Type B pancreatic cell (in vitro differentiated cells): Measurements from ENCODE around the gene SPTBN2. TPM values are rescaled to one million over a fixed set of nuclear protein-coding genes. Genes with fewer than 3 reads are reported as not detected.

Source experiments
- DNase-seq: peaks from one replicate; pipeline ENCODE4 v3.0.0; 2021; ENCODE audit warnings: mixed read lengths; ENCODE audit not compliant: unreplicated experiment; ENCODE audit errors: extremely low spot score
- H3K27ac Mint-ChIP-seq: 2 replicates; pipeline ENCODE4 v1.8.0; 2021; ENCODE audit warnings: mild to moderate bottlenecking, mixed read lengths
- H3K27me3 Mint-ChIP-seq: 2 replicates; pipeline ENCODE4 v1.8.0; 2021; ENCODE audit warnings: mixed read lengths
- H3K36me3 Mint-ChIP-seq: 2 replicates; pipeline ENCODE4 v1.8.0; 2021; ENCODE audit warnings: mixed read lengths
- H3K4me1 Mint-ChIP-seq: one replicate; pipeline ENCODE4 v1.8.0; 2021; ENCODE audit warnings: mixed read lengths; ENCODE audit not compliant: unreplicated experiment
- H3K4me3 Mint-ChIP-seq: 2 replicates; pipeline ENCODE4 v1.8.0; 2021; ENCODE audit warnings: mild to moderate bottlenecking, mixed read lengths
- H3K9me3 Mint-ChIP-seq: 2 replicates; pipeline ENCODE4 v1.8.0; 2021; ENCODE audit warnings: mixed read lengths
- CTCF ChIP-seq: fragments of 200-600 bp; sonication (generic); conservative IDR thresholded peaks from 2 replicates; pipeline ENCODE4 v1.5.0; 2021; ENCODE audit warnings: antibody characterized with exemption, mild to moderate bottlenecking
- total RNA-seq: library from RNA; stranded (reverse); gene quantifications from 2 replicates; pipeline ENCODE4 v1.2.1, GENCODE V29; 2021; ENCODE audit warnings: low replicate concordance

The SPTBN2 gene
- total RNA-seq, 1 donor from 2014 or later: 56.0 TPM

GRCh38 chr11:66762088-66762487, 33.1 kb upstream of the SPTBN2 start:
- no peak overlapping the region for H3K27ac Mint-ChIP-seq
- H3K27me3 Mint-ChIP-seq: no peaks in the 10 kb centered on the region
- DNase-seq: no peak
- TF ChIP-seq CTCF: no peak
- H3K4me3 Mint-ChIP-seq: no peak overlapping the region
- peaks cover 6% of the 10 kb centered on the region for H3K36me3 Mint-ChIP-seq
- no peaks in the 10 kb centered on the region for H3K9me3 Mint-ChIP-seq
- H3K4me1 Mint-ChIP-seq: no peaks in the 10 kb centered on the region

- Mint-ChIP-seq H3K9me3 (no peaks in the 10 kb centered on the region), H3K36me3 (no peaks in the 10 kb centered on the region), H3K4me3 (no peak overlapping the region), H3K27ac (no peak overlapping the region), H3K27me3 (no peaks in the 10 kb centered on the region), H3K4me1 (no peaks in the 10 kb centered on the region)
- DNase-seq: no peak
- no peak for TF ChIP-seq CTCF
Observed at GRCh38 chr11:66752148-66752547, 23.1 kb upstream of the SPTBN2 start.

- Mint-ChIP-seq H3K4me1 (peaks cover 4% of the 10 kb centered on the region), H3K36me3 (no peaks in the 10 kb centered on the region), H3K27me3 (no peaks in the 10 kb centered on the region), H3K9me3 (no peaks in the 10 kb centered on the region), H3K27ac (peak overlapping the region; percentile 94), H3K4me3 (peak overlapping the region; percentile 74)
- TF ChIP-seq CTCF: no peak
- DNase-seq: no peak
Observed at GRCh38 chr11:66749091-66749490, 20.1 kb upstream of the SPTBN2 start.

- Mint-ChIP-seq H3K27me3 (no peaks in the 10 kb centered on the region), H3K4me3 (peak overlapping the region; percentile 53), H3K4me1 (peaks cover 4% of the 10 kb centered on the region), H3K27ac (peak overlapping the region; percentile 7), H3K9me3 (no peaks in the 10 kb centered on the region), H3K36me3 (no peaks in the 10 kb centered on the region)
- DNase-seq: no peak
- TF ChIP-seq CTCF: no peak
Observed at GRCh38 chr11:66747480-66747879, 18.5 kb upstream of the SPTBN2 start.

- Mint-ChIP-seq H3K4me1 (peaks cover 4% of the 10 kb centered on the region), H3K4me3 (peak overlapping the region; percentile 98), H3K36me3 (no peaks in the 10 kb centered on the region), H3K27me3 (no peaks in the 10 kb centered on the region), H3K9me3 (no peaks in the 10 kb centered on the region), H3K27ac (peak overlapping the region; percentile 88)
- DNase-seq: no peak
- no peak for TF ChIP-seq CTCF
Observed at GRCh38 chr11:66745356-66746235, 16.6 kb upstream of the SPTBN2 start.
